Measurements from ENCODE around the gene CFAP45. TPM values are rescaled to one million over a fixed set of nuclear protein-coding genes. Genes with fewer than 3 reads are reported as not detected.

The CFAP45 gene
- total RNA-seq, 1 experiment from 2014 or later: 0.40 TPM

DNA sequence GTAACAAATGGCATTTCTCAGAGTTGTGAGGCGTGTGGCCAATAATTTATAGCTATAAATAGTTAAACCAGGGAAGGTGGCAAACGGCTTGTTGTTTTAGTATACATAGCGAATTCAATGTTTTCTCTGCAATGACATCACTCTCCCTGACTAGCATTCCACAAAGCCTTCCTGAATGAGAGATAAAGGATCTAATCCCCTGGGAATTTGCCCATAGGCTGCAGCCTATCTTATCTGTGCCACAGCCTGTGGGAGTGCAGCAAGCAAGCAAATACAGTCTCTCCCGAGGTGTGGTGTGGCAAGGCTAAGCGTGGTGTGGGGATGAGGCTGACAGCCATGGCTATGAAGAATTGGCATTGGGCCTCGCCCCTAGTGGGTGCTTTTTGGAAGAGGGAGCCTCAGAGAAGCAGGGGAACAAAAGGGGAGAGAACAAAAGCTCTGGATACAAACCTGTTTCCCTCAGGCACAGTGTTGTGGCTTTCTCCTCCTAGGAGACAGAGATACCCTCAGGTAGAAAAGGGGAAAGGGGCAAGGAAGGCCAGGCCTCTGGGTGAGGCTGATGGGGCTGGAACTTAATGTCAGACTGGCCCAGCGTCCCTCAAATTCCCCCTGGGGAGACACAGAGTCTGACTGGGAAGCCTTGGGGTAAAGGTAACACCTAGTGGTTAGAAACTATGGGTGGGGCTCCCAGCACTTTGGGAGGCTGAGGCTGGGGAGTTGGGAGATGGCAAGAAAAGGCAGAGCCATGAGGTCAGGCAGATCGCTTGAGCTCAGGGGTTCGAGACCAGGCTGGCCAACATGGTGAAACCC is 16.5 kb upstream of the CFAP45 start:
- Mint-ChIP-seq H3K36me3 (ENCODE audit: insufficient read depth, unreplicated experiment) (peaks cover 56% of the 10 kb centered on the region), H3K9me3 (ENCODE audit: unreplicated experiment) (no peaks in the 10 kb centered on the region), H3K27ac (ENCODE audit: low read depth, unreplicated experiment) (peak overlapping the region; percentile 39), H3K27me3 (ENCODE audit: insufficient read depth, unreplicated experiment) (no peaks in the 10 kb centered on the region), H3K4me1 (ENCODE audit: insufficient read depth, unreplicated experiment) (peaks cover 63% of the 10 kb centered on the region), H3K4me3 (ENCODE audit: unreplicated experiment) (no peak overlapping the region)
- intact Hi-C loops (cut with micrococcal nuclease): no loop called here
- ChIA-PET POLR2A (interaction anchor here (1.0 to 1.5 kb wide), 2 partner anchors 7 to 9 kb away, joined by 4 to 6 read pairs; partner anchors contain the start of gene TAGLN2), CTCF (interaction anchor here (0.6 to 52.4 kb wide), 22 partner anchors 7 to 804 kb away, joined by 3 to 1675 read pairs (median 4); partner anchors contain the start of genes IGSF9 and TAGLN2)
- TF ChIP-seq, protein P1, sequence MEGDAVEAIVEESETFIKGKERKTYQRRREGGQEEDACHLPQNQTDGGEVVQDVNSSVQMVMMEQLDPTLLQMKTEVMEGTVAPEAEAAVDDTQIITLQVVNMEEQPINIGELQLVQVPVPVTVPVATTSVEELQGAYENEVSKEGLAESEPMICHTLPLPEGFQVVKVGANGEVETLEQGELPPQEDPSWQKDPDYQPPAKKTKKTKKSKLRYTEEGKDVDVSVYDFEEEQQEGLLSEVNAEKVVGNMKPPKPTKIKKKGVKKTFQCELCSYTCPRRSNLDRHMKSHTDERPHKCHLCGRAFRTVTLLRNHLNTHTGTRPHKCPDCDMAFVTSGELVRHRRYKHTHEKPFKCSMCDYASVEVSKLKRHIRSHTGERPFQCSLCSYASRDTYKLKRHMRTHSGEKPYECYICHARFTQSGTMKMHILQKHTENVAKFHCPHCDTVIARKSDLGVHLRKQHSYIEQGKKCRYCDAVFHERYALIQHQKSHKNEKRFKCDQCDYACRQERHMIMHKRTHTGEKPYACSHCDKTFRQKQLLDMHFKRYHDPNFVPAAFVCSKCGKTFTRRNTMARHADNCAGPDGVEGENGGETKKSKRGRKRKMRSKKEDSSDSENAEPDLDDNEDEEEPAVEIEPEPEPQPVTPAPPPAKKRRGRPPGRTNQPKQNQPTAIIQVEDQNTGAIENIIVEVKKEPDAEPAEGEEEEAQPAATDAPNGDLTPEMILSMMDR (IDR thresholded peaks at IDR 0.05; ENCODE audit: unreplicated experiment): no peak
- DNase-seq (ENCODE audit: unreplicated experiment): peak; percentile 67
- BruUV-seq (replicated peaks): no TSS peak

DNA sequence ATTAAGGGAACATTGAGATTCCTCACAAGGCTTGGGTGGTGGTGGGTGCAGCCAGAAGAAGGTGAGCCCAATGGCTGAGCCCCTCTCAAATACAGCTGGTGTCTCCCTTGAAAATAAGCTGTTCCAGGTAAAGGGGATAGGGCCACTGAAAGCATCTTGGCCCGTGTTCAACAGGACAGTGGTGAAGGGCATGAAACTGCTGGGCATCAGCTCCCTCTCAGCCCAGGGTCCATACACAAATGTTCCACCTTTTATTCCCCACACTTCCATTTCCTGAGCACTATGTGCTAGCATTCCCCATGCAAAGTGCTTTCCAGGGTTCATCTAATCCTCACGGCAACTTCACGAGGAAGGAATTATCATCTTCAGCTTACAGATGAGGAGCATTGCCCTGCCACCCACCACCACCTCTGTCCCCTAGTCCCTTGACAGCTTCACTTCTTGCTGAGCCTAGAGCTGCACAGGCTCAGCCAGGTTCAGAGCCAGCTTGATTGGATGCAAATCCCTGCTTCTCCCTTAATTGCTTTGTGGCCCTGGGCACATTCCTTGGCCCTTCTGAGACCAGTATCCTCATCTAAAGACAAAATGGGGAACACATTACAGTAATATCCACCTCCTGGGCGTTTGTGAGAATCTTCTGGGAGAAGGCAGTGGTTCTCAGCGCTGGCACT is 15.7 kb upstream of the CFAP45 start:
- Mint-ChIP-seq H3K4me3 (ENCODE audit: unreplicated experiment) (no peak overlapping the region), H3K27ac (ENCODE audit: low read depth, unreplicated experiment) (peak overlapping the region; percentile 39), H3K4me1 (ENCODE audit: insufficient read depth, unreplicated experiment) (peaks cover 58% of the 10 kb centered on the region), H3K36me3 (ENCODE audit: insufficient read depth, unreplicated experiment) (peaks cover 49% of the 10 kb centered on the region), H3K27me3 (ENCODE audit: insufficient read depth, unreplicated experiment) (no peaks in the 10 kb centered on the region), H3K9me3 (ENCODE audit: unreplicated experiment) (no peaks in the 10 kb centered on the region)
- no peak for DNase-seq (ENCODE audit: unreplicated experiment)
- intact Hi-C loops (cut with micrococcal nuclease): no loop called here
- no TSS peak for BruUV-seq (replicated peaks)
- TF ChIP-seq, protein P1 (IDR thresholded peaks at IDR 0.05; ENCODE audit: unreplicated experiment): no peak
- ChIA-PET POLR2A (interaction anchor here (1.0 to 1.5 kb wide), 2 partner anchors 8 to 9 kb away, joined by 4 to 6 read pairs; partner anchors contain the start of gene TAGLN2), CTCF (interaction anchor here (0.5 to 52.4 kb wide), 24 partner anchors 8 to 1250 kb away, joined by 3 to 1675 read pairs (median 3); partner anchors contain the start of genes IGSF9, PPOX and TAGLN2)

GRCh38 chr1:159914252-159915018 is 14.5 kb upstream of the CFAP45 start:
- no peaks in the 10 kb centered on the region for H3K9me3 Mint-ChIP-seq (ENCODE audit: unreplicated experiment)
- ChIA-PET CTCF (interaction anchor here (0.6 to 52.4 kb wide), 7 partner anchors 9 to 698 kb away, joined by 3 to 1675 read pairs (median 6); no protein-coding TSS in a partner anchor), POLR2A (interaction anchor here (0.9 to 1.0 kb wide), 2 partner anchors 9 to 11 kb away, joined by 4 read pairs; partner anchors contain the start of gene TAGLN2)
- intact Hi-C loops (cut with micrococcal nuclease): no loop called here
- no peak overlapping the region for H3K27ac Mint-ChIP-seq (ENCODE audit: low read depth, unreplicated experiment)
- H3K36me3 Mint-ChIP-seq (ENCODE audit: insufficient read depth, unreplicated experiment): peaks cover 36% of the 10 kb centered on the region
- no peak for DNase-seq (ENCODE audit: unreplicated experiment)
- no peaks in the 10 kb centered on the region for H3K27me3 Mint-ChIP-seq (ENCODE audit: insufficient read depth, unreplicated experiment)
- no peak overlapping the region for H3K4me3 Mint-ChIP-seq (ENCODE audit: unreplicated experiment)
- no TSS peak for BruUV-seq (replicated peaks)
- H3K4me1 Mint-ChIP-seq (ENCODE audit: insufficient read depth, unreplicated experiment): peaks cover 54% of the 10 kb centered on the region
- TF ChIP-seq, protein P1 (IDR thresholded peaks at IDR 0.05; ENCODE audit: unreplicated experiment): no peak

Data from MCF 10A (cell line).